ENCODE measurements around the gene PDE8B. TPM values are rescaled to one million over a fixed set of nuclear protein-coding genes. Genes with fewer than 3 reads are reported as not detected.

Gene PDE8B
- total RNA-seq, 1 experiment from 2014 or later: 0.54 TPM

DNA sequence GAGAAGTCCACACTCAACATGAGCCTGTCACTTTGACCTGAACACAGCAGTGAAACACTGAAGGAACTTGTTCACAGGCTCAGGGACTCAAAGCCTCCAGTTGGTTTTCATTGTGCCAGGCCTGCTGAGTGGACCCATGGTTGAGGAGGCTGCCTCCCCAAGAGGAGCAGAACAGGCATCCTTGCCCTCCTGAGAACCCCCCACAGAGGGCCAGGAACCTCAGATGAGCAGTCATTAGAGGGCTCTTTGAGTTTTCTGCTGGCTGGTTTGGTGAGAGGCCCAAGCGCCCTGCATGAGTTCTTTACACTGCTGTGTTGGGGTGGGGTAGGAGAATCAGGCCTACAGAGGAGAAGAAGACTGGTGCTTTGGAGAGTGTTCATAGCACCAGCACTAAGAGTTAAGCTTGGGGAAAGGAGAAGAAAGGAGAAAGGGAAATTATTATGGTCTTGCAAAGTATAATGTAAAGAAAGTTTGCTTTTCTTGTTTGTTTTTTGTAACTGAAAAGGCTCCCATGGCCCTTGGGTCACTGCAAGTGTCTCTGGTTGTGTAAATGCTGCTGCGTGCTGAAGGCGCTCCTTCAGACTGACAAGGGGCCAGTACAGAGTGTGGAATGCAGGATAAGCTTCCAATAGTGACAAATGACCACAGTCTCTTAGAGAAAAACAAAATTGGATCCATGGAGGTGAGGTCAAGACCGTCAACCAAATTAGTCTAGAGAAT, 100.2 kb downstream of the PDE8B start:
- CTCF ChIA-PET: interaction anchor here (0.6 kb wide), 1 partner anchor 54 kb away, joined by 3 read pairs; no protein-coding TSS in a partner anchor
- DNase-seq: no peak
- no peaks in the 10 kb centered on the region for H3K4me1 Mint-ChIP-seq (ENCODE audit: low read depth, unreplicated experiment)
- intact Hi-C loops (cut with micrococcal nuclease; ENCODE audit: unreplicated experiment): no loop called here
- no peaks in the 10 kb centered on the region for H3K9me3 Mint-ChIP-seq (ENCODE audit: low read depth, unreplicated experiment)
- no peaks in the 10 kb centered on the region for H3K36me3 Mint-ChIP-seq (ENCODE audit: insufficient read depth, unreplicated experiment)
- BruUV-seq (replicated peaks): no TSS peak
- H3K4me3 Mint-ChIP-seq (ENCODE audit: low read depth, unreplicated experiment): no peak overlapping the region
- H3K27ac Mint-ChIP-seq (ENCODE audit: unreplicated experiment): no peak overlapping the region
- H3K27me3 Mint-ChIP-seq (ENCODE audit: unreplicated experiment): peaks cover 31% of the 10 kb centered on the region
- no peak for TF ChIP-seq CTCF (IDR thresholded peaks at IDR 0.05; ENCODE audit: unreplicated experiment)

GRCh38 chr5:77311214-77311571, 100.7 kb downstream of the PDE8B start:
- Mint-ChIP-seq H3K36me3 (ENCODE audit: insufficient read depth, unreplicated experiment) (no peaks in the 10 kb centered on the region), H3K9me3 (ENCODE audit: low read depth, unreplicated experiment) (no peaks in the 10 kb centered on the region), H3K27ac (ENCODE audit: unreplicated experiment) (no peak overlapping the region), H3K4me1 (ENCODE audit: low read depth, unreplicated experiment) (no peaks in the 10 kb centered on the region), H3K27me3 (ENCODE audit: unreplicated experiment) (peaks cover 25% of the 10 kb centered on the region), H3K4me3 (ENCODE audit: low read depth, unreplicated experiment) (no peak overlapping the region)
- no peak for DNase-seq
- intact Hi-C loops (cut with micrococcal nuclease; ENCODE audit: unreplicated experiment): no loop called here
- CTCF ChIA-PET: interaction anchor here (0.6 kb wide), 1 partner anchor 55 kb away, joined by 3 read pairs; no protein-coding TSS in a partner anchor
- no TSS peak for BruUV-seq (replicated peaks)
- no peak for TF ChIP-seq CTCF (IDR thresholded peaks at IDR 0.05; ENCODE audit: unreplicated experiment)

DNA sequence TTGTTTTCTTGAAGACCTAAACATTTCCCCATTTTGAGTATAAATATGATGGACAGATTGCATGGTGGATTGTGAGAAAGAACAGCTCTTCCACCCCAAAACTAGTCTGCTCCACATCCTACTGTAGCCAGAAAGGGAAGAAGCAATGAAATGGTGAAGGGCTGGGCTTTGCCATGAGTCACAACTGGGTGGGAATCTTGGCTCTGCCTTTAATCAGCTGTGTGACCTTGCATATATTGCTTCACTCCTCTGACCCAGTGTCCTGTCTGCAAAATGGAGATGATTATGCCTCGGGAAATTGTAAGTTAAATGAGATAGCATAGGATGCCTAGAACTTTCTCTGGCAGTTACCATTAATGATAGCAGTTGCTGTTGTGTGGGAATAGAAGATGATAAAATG, 101.9 kb downstream of the PDE8B start:
- no peak for DNase-seq
- H3K27me3 Mint-ChIP-seq (ENCODE audit: unreplicated experiment): peaks cover 13% of the 10 kb centered on the region
- CTCF ChIA-PET: no interaction called here
- BruUV-seq (replicated peaks): no TSS peak
- H3K4me3 Mint-ChIP-seq (ENCODE audit: low read depth, unreplicated experiment): no peak overlapping the region
- no peak overlapping the region for H3K27ac Mint-ChIP-seq (ENCODE audit: unreplicated experiment)
- no peaks in the 10 kb centered on the region for H3K36me3 Mint-ChIP-seq (ENCODE audit: insufficient read depth, unreplicated experiment)
- TF ChIP-seq CTCF (IDR thresholded peaks at IDR 0.05; ENCODE audit: unreplicated experiment): no peak
- no peaks in the 10 kb centered on the region for H3K4me1 Mint-ChIP-seq (ENCODE audit: low read depth, unreplicated experiment)
- intact Hi-C loops (cut with micrococcal nuclease; ENCODE audit: unreplicated experiment): no loop called here
- no peaks in the 10 kb centered on the region for H3K9me3 Mint-ChIP-seq (ENCODE audit: low read depth, unreplicated experiment)

DNA sequence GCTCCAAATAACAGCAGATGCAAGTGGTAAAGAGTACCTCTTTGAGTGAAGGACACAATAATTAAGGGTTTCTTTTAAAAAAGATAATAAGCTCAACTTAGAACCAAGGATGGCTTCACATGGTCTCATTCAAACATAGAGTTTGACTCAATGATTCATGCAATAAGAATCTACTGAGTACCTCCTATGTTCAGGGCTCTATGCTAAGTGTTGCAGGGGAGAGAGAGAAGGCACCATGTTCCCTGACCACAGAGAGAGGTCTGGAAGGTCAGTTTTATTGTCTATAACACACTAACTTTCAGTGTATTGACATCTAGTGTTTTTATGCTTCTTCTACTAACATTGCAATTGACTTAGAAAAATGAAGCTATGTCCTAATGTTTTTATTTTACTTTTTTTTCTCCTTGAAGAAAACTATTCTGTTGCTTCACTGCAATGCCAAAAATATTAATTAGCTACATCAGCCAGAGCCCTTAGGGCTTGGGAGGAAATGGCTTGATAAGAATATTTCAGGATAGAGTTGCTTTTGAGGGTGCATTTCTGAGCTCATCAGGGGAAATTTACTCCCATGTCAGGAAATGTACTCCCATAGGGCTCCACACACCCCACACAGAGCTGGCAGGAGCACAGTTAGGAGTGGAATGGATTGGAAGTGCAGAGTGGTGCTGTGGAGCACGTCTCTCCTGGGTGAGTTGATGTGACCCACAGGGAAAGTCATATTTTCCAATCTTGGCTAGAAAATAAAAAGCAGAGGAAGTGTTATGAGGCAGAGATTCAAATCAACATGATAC, 106.6 kb downstream of the PDE8B start:
- BruUV-seq (replicated peaks): no TSS peak
- Mint-ChIP-seq H3K4me3 (ENCODE audit: low read depth, unreplicated experiment) (no peak overlapping the region), H3K27ac (ENCODE audit: unreplicated experiment) (no peak overlapping the region), H3K27me3 (ENCODE audit: unreplicated experiment) (no peaks in the 10 kb centered on the region), H3K36me3 (ENCODE audit: insufficient read depth, unreplicated experiment) (no peaks in the 10 kb centered on the region), H3K4me1 (ENCODE audit: low read depth, unreplicated experiment) (no peaks in the 10 kb centered on the region), H3K9me3 (ENCODE audit: low read depth, unreplicated experiment) (no peaks in the 10 kb centered on the region)
- DNase-seq: no peak
- TF ChIP-seq CTCF (IDR thresholded peaks at IDR 0.05; ENCODE audit: unreplicated experiment): no peak
- intact Hi-C loops (cut with micrococcal nuclease; ENCODE audit: unreplicated experiment): no loop called here
- CTCF ChIA-PET: interaction anchor here (0.7 kb wide), 1 partner anchor 109 kb away, joined by 3 read pairs; no protein-coding TSS in a partner anchor
